RKO (cell line): ENCODE measurements around the gene ZBTB20.
A peak's percentile ranks its signal among the peaks of the same experiment; 100 is the strongest.

Experiments used
- DNase-seq: peaks from one replicate; pipeline ENCODE4 v3.0.0-alpha.2; 2016; ENCODE audit warnings: low spot score

The ZBTB20 gene

GRCh38 chr3:114624571-114625181 is 522.4 kb downstream of the ZBTB20 start:
- peak; percentile 99 for DNase-seq

GRCh38 chr3:114624047-114624445 is 523.0 kb downstream of the ZBTB20 start:
- DNase-seq, result peak; percentile 67

- peak; percentile 52 for DNase-seq
These were observed 523.6 kb downstream of the ZBTB20 start for GRCh38 chr3:114623420-114624046.

- peak; percentile 4 for DNase-seq
These were observed 525.1 kb downstream of the ZBTB20 start for GRCh38 chr3:114622001-114622400.

- no peak for DNase-seq
These were observed 527.3 kb downstream of the ZBTB20 start for GRCh38 chr3:114619771-114620170.

GRCh38 chr3:114615523-114616085 is 531.5 kb downstream of the ZBTB20 start:
- no peak for DNase-seq

- no peak for DNase-seq
These were observed 537.0 kb downstream of the ZBTB20 start for GRCh38 chr3:114609973-114610630.

GRCh38 chr3:114608293-114608692 is 538.8 kb downstream of the ZBTB20 start:
- peak; percentile 56 for DNase-seq

GRCh38 chr3:114606336-114606735 is 540.8 kb downstream of the ZBTB20 start:
- DNase-seq, result no peak

GRCh38 chr3:114600571-114600970 is 546.5 kb downstream of the ZBTB20 start:
- DNase-seq, result no peak

GRCh38 chr3:114597871-114598270 is 549.2 kb downstream of the ZBTB20 start:
- no peak for DNase-seq

GRCh38 chr3:114597012-114597411 is 550.1 kb downstream of the ZBTB20 start:
- DNase-seq, result no peak

GRCh38 chr3:114596147-114596546 is 550.9 kb downstream of the ZBTB20 start:
- no peak for DNase-seq

- no peak for DNase-seq
These were observed 551.5 kb downstream of the ZBTB20 start for GRCh38 chr3:114595522-114596028.

GRCh38 chr3:114590309-114591047 is 556.6 kb downstream of the ZBTB20 start:
- DNase-seq, result no peak

- no peak for DNase-seq
These were observed 559.1 kb downstream of the ZBTB20 start for GRCh38 chr3:114587986-114588385.

- no peak for DNase-seq
These were observed 561.0 kb downstream of the ZBTB20 start for GRCh38 chr3:114586119-114586518.

- DNase-seq, result no peak
These were observed 561.4 kb downstream of the ZBTB20 start for GRCh38 chr3:114585687-114586086.

GRCh38 chr3:114584734-114585371 is 562.2 kb downstream of the ZBTB20 start:
- no peak for DNase-seq

- DNase-seq, result no peak
These were observed 564.2 kb downstream of the ZBTB20 start for GRCh38 chr3:114582929-114583328.

GRCh38 chr3:114572364-114573062 is 574.6 kb downstream of the ZBTB20 start:
- no peak for DNase-seq
